Astrocyte of the cerebellum (primary cell): ENCODE measurements around the gene BICDL1.

ENCODE experiments used
- DNase-seq: peaks from one replicate; pipeline ENCODE4 v3.0.0-alpha.2; 2011; ENCODE audit warnings: low read depth
- H3K4me3 ChIP-seq: 2 replicates; pipeline ENCODE4 v1.5.1; 2011; ENCODE audit warnings: mild to moderate bottlenecking, low read depth, low read length, moderate library complexity
- CTCF ChIP-seq: IDR thresholded peaks from 2 replicates; pipeline ENCODE4 v1.5.1; 2012; ENCODE audit warnings: low read length, low read depth, moderate library complexity, mild to moderate bottlenecking; ENCODE audit errors: missing control alignments
- in situ Hi-C: cut with HindIII; loops from 2 replicates; pipeline ENCODE4 v1.10.0; 2017; ENCODE audit warnings: low sequenced_read_pairs

BICDL1 gene

GRCh38 chr12:120137833-120138232 lies 148.8 kb downstream of the BICDL1 start:
- no peak overlapping the region for H3K4me3 ChIP-seq
- in situ Hi-C loops = no loop called here
- no peak for DNase-seq
- no peak for TF ChIP-seq CTCF

GRCh38 chr12:120138366-120138765 lies 149.3 kb downstream of the BICDL1 start:
- no peak for TF ChIP-seq CTCF
- in situ Hi-C loops = no loop called here
- H3K4me3 ChIP-seq = no peak overlapping the region

GRCh38 chr12:120139958-120140357 lies 150.9 kb downstream of the BICDL1 start:
- in situ Hi-C loops = no loop called here
- no peak for TF ChIP-seq CTCF
- H3K4me3 ChIP-seq = no peak overlapping the region
- DNase-seq = no peak

More at GRCh38 chr12:120138366-120138765, 149.3 kb downstream of the BICDL1 start:
- DNase-seq = no peak

- TF ChIP-seq CTCF = no peak
Observed at GRCh38 chr12:120140603-120141002, 151.6 kb downstream of the BICDL1 start.

GRCh38 chr12:120141336-120141735 lies 152.3 kb downstream of the BICDL1 start:
- H3K4me3 ChIP-seq = no peak overlapping the region
- DNase-seq = no peak
- in situ Hi-C loops = no loop called here
- no peak for TF ChIP-seq CTCF

More at GRCh38 chr12:120140603-120141002, 151.6 kb downstream of the BICDL1 start:
- in situ Hi-C loops = no loop called here
- no peak overlapping the region for H3K4me3 ChIP-seq
- no peak for DNase-seq

- in situ Hi-C loops = no loop called here
- H3K4me3 ChIP-seq = no peak overlapping the region
- no peak for DNase-seq
- no peak for TF ChIP-seq CTCF
Observed at GRCh38 chr12:120142231-120142877, 153.3 kb downstream of the BICDL1 start.
